ENCODE measurements around the gene ACOT7. TPM values are rescaled to one million over a fixed set of nuclear protein-coding genes. Genes with fewer than 3 reads are reported as not detected.

The ACOT7 gene
- total RNA-seq, 1 donor from 2014 or later, result 48.1 TPM

DNA sequence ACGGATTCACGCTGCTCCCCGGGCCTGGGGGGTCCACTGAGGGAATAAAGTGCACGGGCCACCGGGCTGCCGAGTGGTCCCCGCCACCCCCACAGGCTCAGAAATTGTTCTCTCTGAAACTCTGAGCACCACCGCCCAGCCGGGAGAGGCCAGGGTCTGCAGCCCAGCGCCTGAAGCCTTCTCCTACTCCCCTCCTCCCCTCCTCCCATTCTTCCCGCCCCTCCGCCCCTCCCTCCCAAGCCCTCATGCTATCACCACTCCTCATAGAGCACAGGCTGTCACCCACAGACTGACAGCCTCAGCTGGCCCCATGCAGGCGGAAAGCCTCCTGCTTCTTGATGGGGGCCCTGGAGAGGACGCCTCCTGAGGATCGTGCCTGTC lies 132.0 kb downstream of the ACOT7 start:
- no peaks in the 10 kb centered on the region for H3K9me3 Mint-ChIP-seq (ENCODE audit: low read depth)
- peaks cover 2% of the 10 kb centered on the region for H3K36me3 Mint-ChIP-seq (ENCODE audit: low read depth)
- DNase-seq (ENCODE audit: low spot score), result no peak
- peak overlapping the region; percentile 59 for H3K4me3 Mint-ChIP-seq (ENCODE audit: unreplicated experiment)
- no peaks in the 10 kb centered on the region for H3K27me3 Mint-ChIP-seq (ENCODE audit: low read depth)
- H3K4me1 Mint-ChIP-seq (ENCODE audit: low read depth), result peaks cover 6% of the 10 kb centered on the region
- TF ChIP-seq, protein P1, sequence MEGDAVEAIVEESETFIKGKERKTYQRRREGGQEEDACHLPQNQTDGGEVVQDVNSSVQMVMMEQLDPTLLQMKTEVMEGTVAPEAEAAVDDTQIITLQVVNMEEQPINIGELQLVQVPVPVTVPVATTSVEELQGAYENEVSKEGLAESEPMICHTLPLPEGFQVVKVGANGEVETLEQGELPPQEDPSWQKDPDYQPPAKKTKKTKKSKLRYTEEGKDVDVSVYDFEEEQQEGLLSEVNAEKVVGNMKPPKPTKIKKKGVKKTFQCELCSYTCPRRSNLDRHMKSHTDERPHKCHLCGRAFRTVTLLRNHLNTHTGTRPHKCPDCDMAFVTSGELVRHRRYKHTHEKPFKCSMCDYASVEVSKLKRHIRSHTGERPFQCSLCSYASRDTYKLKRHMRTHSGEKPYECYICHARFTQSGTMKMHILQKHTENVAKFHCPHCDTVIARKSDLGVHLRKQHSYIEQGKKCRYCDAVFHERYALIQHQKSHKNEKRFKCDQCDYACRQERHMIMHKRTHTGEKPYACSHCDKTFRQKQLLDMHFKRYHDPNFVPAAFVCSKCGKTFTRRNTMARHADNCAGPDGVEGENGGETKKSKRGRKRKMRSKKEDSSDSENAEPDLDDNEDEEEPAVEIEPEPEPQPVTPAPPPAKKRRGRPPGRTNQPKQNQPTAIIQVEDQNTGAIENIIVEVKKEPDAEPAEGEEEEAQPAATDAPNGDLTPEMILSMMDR (IDR thresholded peaks at IDR 0.05), result no peak
- H3K27ac Mint-ChIP-seq (ENCODE audit: unreplicated experiment), result no peak overlapping the region

DNA sequence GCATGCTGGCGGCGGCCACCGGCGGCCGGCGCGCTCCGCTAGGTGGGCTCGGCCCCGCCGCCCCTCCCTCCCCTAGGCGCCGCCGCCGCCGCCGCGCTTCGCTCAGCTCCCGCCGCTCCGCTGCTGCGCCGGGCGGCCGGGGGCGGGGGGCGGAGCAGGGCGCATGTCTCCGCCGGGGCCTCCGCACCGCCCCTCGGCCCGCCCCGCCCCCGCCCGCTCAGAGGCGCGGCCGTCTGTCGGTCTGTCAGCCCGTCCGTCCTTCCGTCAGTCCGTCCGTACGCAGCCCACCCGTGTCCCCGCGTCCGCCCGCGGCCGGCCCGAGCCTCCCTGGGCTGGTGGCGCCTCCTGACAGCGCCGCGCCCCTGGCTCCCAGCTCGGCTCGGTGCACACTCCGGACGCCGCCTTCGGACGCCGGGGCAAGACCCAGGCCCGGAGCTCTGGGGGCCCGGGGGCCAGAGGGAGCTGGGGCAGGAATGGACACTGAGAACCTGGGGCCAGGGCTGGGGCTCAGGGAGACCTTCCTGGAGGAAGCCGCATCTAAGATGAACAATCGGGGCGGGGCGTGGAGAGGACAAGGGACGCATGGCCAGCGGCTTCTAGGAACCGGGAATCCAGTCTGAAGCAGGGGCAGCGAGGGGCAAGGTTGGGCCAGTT lies 132.5 kb downstream of the ACOT7 start, which contains the start of gene GPR153:
Gene GPR153 (minus strand): TSS at position 138 of the 654 bp plus-strand sequence. CDS start 6,193 bp downstream, outside the sequence.
- no peak for DNase-seq (ENCODE audit: low spot score)
- H3K4me3 Mint-ChIP-seq (ENCODE audit: unreplicated experiment), result peak within 1 kb of the TSS; percentile 59
- no peaks in the 10 kb centered on the region for H3K9me3 Mint-ChIP-seq (ENCODE audit: low read depth)
- H3K27me3 Mint-ChIP-seq (ENCODE audit: low read depth), result no peaks in the 10 kb centered on the region
- peaks cover 1% of the 10 kb centered on the region for H3K36me3 Mint-ChIP-seq (ENCODE audit: low read depth)
- H3K4me1 Mint-ChIP-seq (ENCODE audit: low read depth), result peaks cover 6% of the 10 kb centered on the region
- TF ChIP-seq, protein P1 (IDR thresholded peaks at IDR 0.05), result no peak
- H3K27ac Mint-ChIP-seq (ENCODE audit: unreplicated experiment), result no peak within 1 kb of the TSS

DNA sequence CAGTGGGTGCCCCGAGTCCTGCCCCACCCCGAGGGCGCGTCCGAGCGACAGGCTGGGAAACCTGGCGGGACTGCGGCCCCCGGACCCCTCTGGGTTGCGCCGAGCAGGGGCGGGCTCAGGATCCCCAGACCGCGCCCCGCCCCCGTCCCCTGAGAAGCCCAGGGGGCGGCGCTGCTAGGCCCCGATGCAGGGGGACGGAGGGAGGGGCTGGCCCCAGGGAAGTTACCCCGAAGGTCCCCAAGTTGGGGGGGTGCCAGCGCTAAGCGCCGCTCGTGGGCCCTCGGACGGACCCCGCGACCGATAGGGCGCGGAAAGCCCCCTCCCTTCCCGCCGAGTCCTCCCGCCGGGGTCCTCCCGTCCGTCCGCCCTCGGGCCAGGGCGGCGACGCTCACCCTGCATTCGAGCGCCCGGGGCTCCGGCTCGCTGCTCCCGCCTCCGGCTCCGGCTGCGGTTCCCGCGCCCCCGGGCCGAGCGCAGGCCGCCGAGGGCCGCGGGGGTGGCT lies 133.1 kb downstream of the ACOT7 start:
- Mint-ChIP-seq H3K4me3 (ENCODE audit: unreplicated experiment) (peak overlapping the region; percentile 42), H3K9me3 (ENCODE audit: low read depth) (no peaks in the 10 kb centered on the region), H3K27ac (ENCODE audit: unreplicated experiment) (no peak overlapping the region), H3K27me3 (ENCODE audit: low read depth) (no peaks in the 10 kb centered on the region), H3K4me1 (ENCODE audit: low read depth) (peaks cover 6% of the 10 kb centered on the region), H3K36me3 (ENCODE audit: low read depth) (no peaks in the 10 kb centered on the region)
- TF ChIP-seq, protein P1 (IDR thresholded peaks at IDR 0.05), result no peak
- DNase-seq (ENCODE audit: low spot score), result no peak

DNA sequence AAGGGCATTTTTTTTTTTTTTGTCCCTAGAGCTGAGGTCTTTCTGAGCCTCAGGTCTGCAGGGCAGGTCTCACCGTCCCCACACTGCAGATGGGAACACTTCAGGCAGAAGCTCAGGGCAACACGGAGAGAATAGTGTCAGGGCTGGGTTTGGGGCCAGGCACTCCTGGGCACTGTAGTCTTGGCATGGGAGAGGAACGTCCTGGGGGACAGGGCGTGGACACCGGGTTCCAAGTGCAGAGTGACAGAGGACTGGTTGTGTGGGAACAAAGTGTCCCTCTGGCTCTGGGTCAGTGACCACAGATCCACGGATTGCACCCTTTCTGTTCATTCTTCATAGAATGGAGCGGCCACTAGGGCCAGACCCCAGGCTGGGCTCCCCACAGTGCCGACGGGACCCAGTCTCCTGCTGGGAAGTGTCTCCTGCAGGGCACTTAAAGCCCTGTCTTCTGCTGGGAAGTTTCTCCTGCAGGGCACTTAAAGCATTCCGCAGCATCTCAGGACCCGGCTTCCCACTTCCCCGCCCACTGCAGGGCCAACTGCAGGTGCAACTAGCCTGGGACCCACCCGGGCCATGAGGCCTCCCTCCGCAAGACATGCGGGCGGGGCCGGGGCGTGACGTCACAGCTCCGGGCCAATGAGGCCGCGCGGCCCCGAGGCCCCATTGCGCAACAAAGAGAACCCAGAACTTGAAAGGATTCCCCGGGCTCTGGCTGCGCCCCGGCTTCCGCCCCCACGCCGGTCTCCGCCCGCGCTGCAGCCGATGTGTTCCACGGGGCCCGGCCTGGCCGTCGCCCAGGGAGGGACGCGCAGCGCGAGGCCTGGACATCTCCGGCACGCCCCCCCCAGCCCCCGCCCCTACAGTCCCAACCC lies 133.8 kb downstream of the ACOT7 start:
- H3K27me3 Mint-ChIP-seq (ENCODE audit: low read depth), result no peaks in the 10 kb centered on the region
- no peaks in the 10 kb centered on the region for H3K36me3 Mint-ChIP-seq (ENCODE audit: low read depth)
- TF ChIP-seq, protein P1 (IDR thresholded peaks at IDR 0.05), result no peak
- H3K27ac Mint-ChIP-seq (ENCODE audit: unreplicated experiment), result no peak overlapping the region
- H3K9me3 Mint-ChIP-seq (ENCODE audit: low read depth), result no peaks in the 10 kb centered on the region
- H3K4me1 Mint-ChIP-seq (ENCODE audit: low read depth), result peaks cover 6% of the 10 kb centered on the region
- peak overlapping the region; percentile 42 for H3K4me3 Mint-ChIP-seq (ENCODE audit: unreplicated experiment)
- DNase-seq (ENCODE audit: low spot score), result no peak

DNA sequence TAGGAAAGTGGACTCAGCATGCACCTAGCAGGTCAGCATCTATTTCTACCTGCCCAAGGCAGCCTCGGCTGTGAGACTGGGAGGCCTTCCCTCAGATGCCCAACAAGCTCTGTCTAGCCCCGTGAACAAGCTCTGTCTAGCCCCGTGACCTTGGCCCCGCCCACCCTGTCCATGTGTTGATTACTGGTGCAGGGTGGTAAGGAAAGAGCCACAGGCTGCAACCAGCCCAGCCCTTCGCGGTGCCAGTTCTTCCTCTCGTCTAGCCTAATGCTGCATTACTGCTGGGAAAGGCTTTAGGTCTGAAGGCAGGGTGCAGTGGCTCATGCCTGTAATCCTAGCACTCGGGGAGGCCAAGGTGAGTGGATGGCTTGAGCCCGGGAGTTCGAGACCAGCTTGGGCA lies 134.9 kb downstream of the ACOT7 start:
- Mint-ChIP-seq H3K27ac (ENCODE audit: unreplicated experiment) (no peak overlapping the region), H3K4me3 (ENCODE audit: unreplicated experiment) (no peak overlapping the region), H3K36me3 (ENCODE audit: low read depth) (no peaks in the 10 kb centered on the region), H3K9me3 (ENCODE audit: low read depth) (no peaks in the 10 kb centered on the region), H3K27me3 (ENCODE audit: low read depth) (no peaks in the 10 kb centered on the region), H3K4me1 (ENCODE audit: low read depth) (peaks cover 6% of the 10 kb centered on the region)
- DNase-seq (ENCODE audit: low spot score), result no peak
- TF ChIP-seq, protein P1 (IDR thresholded peaks at IDR 0.05), result no peak
